OCI-LY1 (cell line): ENCODE data around the gene FAM53B.

ENCODE experiments used
- H2AFZ ChIP-seq: fragments of 200-600 bp; sonication (generic), shearing (Covaris generic); 2 replicates; pipeline ENCODE4 v1.6.0; 2014; ENCODE audit warnings: antibody characterized with exemption, mild to moderate bottlenecking, low read length
- H3F3A ChIP-seq: fragments of 200-600 bp; sonication (generic), shearing (Covaris generic); 2 replicates; pipeline ENCODE4 v1.6.0; 2014; ENCODE audit warnings: mild to moderate bottlenecking, antibody characterized with exemption, low read length, moderate library complexity; ENCODE audit not compliant: insufficient read depth
- H3K27ac ChIP-seq: fragments of 200-600 bp; sonication (generic); 2 replicates; pipeline ENCODE4 v1.5.1; 2014; ENCODE audit warnings: low read length, mixed run types, mild to moderate bottlenecking, low read depth; ENCODE audit not compliant: poor library complexity, severe bottlenecking
- H3K27me3 ChIP-seq: fragments of 200-600 bp; sonication (generic); 2 replicates; pipeline ENCODE4 v1.6.0; 2014; ENCODE audit warnings: antibody characterized with exemption, mild to moderate bottlenecking, low read length, moderate library complexity; ENCODE audit not compliant: insufficient read depth
- H3K36me3 ChIP-seq: fragments of 200-600 bp; sonication (generic); 2 replicates; pipeline ENCODE4 v1.6.1; 2014; ENCODE audit warnings: mild to moderate bottlenecking, antibody characterized with exemption, low read length, moderate library complexity, mixed read lengths; ENCODE audit not compliant: insufficient read depth
- H3K4me1 ChIP-seq: fragments of 200-600 bp; sonication (generic); 2 replicates; pipeline ENCODE4 v1.5.1; 2014; ENCODE audit warnings: mild to moderate bottlenecking, low read length, moderate library complexity; ENCODE audit not compliant: insufficient read depth, severe bottlenecking
- H3K4me2 ChIP-seq: fragments of 200-600 bp; sonication (generic), shearing (Covaris generic); 2 replicates; pipeline ENCODE4 v1.6.1; 2014; ENCODE audit warnings: low read length
- H3K4me3 ChIP-seq: fragments of 200-600 bp; sonication (generic); 2 replicates; pipeline ENCODE4 v1.5.1; 2014; ENCODE audit warnings: low read length, low read depth, mild to moderate bottlenecking, mixed read lengths; ENCODE audit not compliant: poor library complexity, severe bottlenecking
- H3K79me2 ChIP-seq: fragments of 200-600 bp; shearing (Covaris generic); 2 replicates; pipeline ENCODE4 v1.6.1; 2016; ENCODE audit warnings: mixed run types, low read length, mixed read lengths; ENCODE audit not compliant: insufficient read depth
- H3K9ac ChIP-seq: fragments of 200-600 bp; sonication (generic), shearing (Covaris generic); 2 replicates; pipeline ENCODE4 v1.6.1; 2014; ENCODE audit warnings: mild to moderate bottlenecking, low read length, mixed read lengths
- H3K9me2 ChIP-seq: fragments of 200-600 bp; sonication (generic), shearing (Covaris generic); 2 replicates; pipeline ENCODE4 v1.6.1; 2014; ENCODE audit warnings: low read depth, mild to moderate bottlenecking, low read length, mixed read lengths
- H3K9me3 ChIP-seq: fragments of 200-600 bp; shearing (Covaris generic); 2 replicates; pipeline ENCODE4 v1.6.1; 2014; ENCODE audit warnings: low read length, mixed read lengths
- H4K20me1 ChIP-seq: fragments of 200-600 bp; sonication (generic), shearing (Covaris generic); 2 replicates; pipeline ENCODE4 v1.6.0; 2016; ENCODE audit warnings: mild to moderate bottlenecking, low read length; ENCODE audit not compliant: insufficient read depth
- CTCF ChIP-seq: fragments of 200-600 bp; sonication (generic), shearing (Covaris generic); IDR thresholded peaks from 2 replicates; pipeline ENCODE4 v1.5.1; 2017; ENCODE audit warnings: mild to moderate bottlenecking, antibody characterized with exemption, low read length, moderate library complexity, mixed read lengths
- EZH2 ChIP-seq: fragments of 200-600 bp; sonication (generic), shearing (Covaris generic); IDR thresholded peaks from 2 replicates; pipeline ENCODE4 v1.8.0; 2017; ENCODE audit warnings: borderline replicate concordance, mixed run types, mild to moderate bottlenecking, antibody characterized with exemption, low read length, moderate library complexity, mixed read lengths

The FAM53B gene

GRCh38 chr10:124762281-124762680 is 18.1 kb upstream of the FAM53B start:
- Histone ChIP-seq H3K9ac (no peak overlapping the region), H3K27me3 (no peaks in the 10 kb centered on the region), H3K9me2 (no peaks in the 10 kb centered on the region), H4K20me1 (no peaks in the 10 kb centered on the region), H3K4me1 (no peaks in the 10 kb centered on the region), H2AFZ (no peak overlapping the region), H3F3A (no peaks in the 10 kb centered on the region), H3K79me2 (no peaks in the 10 kb centered on the region), H3K9me3 (no peaks in the 10 kb centered on the region), H3K4me2 (no peak overlapping the region), H3K27ac (no peak overlapping the region), H3K36me3 (peaks cover 58% of the 10 kb centered on the region; the same call in 1 of the 2 replicates), H3K4me3 (no peak overlapping the region)
- no peak for TF ChIP-seq EZH2
- TF ChIP-seq CTCF, result no peak

GRCh38 chr10:124756156-124756903 is 12.2 kb upstream of the FAM53B start:
- Histone ChIP-seq H3F3A (no peaks in the 10 kb centered on the region), H3K4me2 (no peak overlapping the region), H3K4me3 (no peak overlapping the region), H3K9me2 (no peaks in the 10 kb centered on the region), H3K27ac (no peak overlapping the region), H3K79me2 (no peaks in the 10 kb centered on the region), H3K4me1 (no peaks in the 10 kb centered on the region), H3K36me3 (peaks cover 56% of the 10 kb centered on the region; the same call in 1 of the 2 replicates), H4K20me1 (no peaks in the 10 kb centered on the region), H2AFZ (no peak overlapping the region), H3K27me3 (no peaks in the 10 kb centered on the region), H3K9me3 (no peaks in the 10 kb centered on the region), H3K9ac (no peak overlapping the region)
- no peak for TF ChIP-seq CTCF
- TF ChIP-seq EZH2, result no peak

GRCh38 chr10:124755581-124755980 is 11.4 kb upstream of the FAM53B start:
- TF ChIP-seq CTCF, result no peak
- TF ChIP-seq EZH2, result no peak
- H3K9me3 ChIP-seq, result no peaks in the 10 kb centered on the region
- no peaks in the 10 kb centered on the region for H4K20me1 ChIP-seq
- H3K4me2 ChIP-seq, result no peak overlapping the region
- no peaks in the 10 kb centered on the region for H3F3A ChIP-seq
- no peaks in the 10 kb centered on the region for H3K27me3 ChIP-seq
- no peak overlapping the region for H3K9ac ChIP-seq
- H3K4me3 ChIP-seq, result no peak overlapping the region
- H3K79me2 ChIP-seq, result no peaks in the 10 kb centered on the region
- H3K9me2 ChIP-seq, result no peaks in the 10 kb centered on the region
- H3K36me3 ChIP-seq, result peaks cover 54% of the 10 kb centered on the region; the same call in 1 of the 2 replicates
- no peaks in the 10 kb centered on the region for H3K4me1 ChIP-seq
- no peak overlapping the region for H3K27ac ChIP-seq
- no peak overlapping the region for H2AFZ ChIP-seq
